Right lobe of liver (tissue), 6 donors: ENCODE measurements around the gene MNDA. TPM values are rescaled to one million over a fixed set of nuclear protein-coding genes. Genes with fewer than 3 reads are reported as not detected.

Experiments used
- ATAC-seq, 4 donors: fragments of 200-7000 bp; cut with Tn5 transposase; one replicate each; pipeline ENCODE4 v1.9.1; 2020; ENCODE audit warnings: mild to moderate bottlenecking in 4 of 4, moderate library complexity in 4 of 4
- DNase-seq, 3 donors: peaks; one replicate each; pipeline ENCODE4 v3.0.0-alpha.2; 2020
- H3K27ac ChIP-seq, 3 donors: fragments of 200-600 bp; one replicate each; pipeline ENCODE4 v1.8.0; 2022
- H3K27me3 ChIP-seq, 2 donors: fragments of 200-600 bp; one replicate each; pipeline ENCODE4 v1.8.0; 2022
- H3K36me3 ChIP-seq, 4 donors: fragments of 200-600 bp; sonication (generic) in 1 of 4; one replicate each; pipeline versions ENCODE4 v1.5.1 to v1.8.0; 2017 to 2022; ENCODE audit warnings: control low read depth in 1 of 4
- H3K4me1 ChIP-seq, 4 donors: fragments of 200-600 bp; sonication (generic) in 1 of 4; one replicate each; pipeline versions ENCODE4 v1.5.1 to v1.8.0; 2017 to 2022; ENCODE audit warnings: control low read depth in 1 of 4
- H3K4me3 ChIP-seq, 3 donors: fragments of 200-600 bp; one replicate each; pipeline ENCODE4 v1.8.0; 2022
- H3K9me3 ChIP-seq, 4 donors: fragments of 200-600 bp; sonication (generic) in 1 of 4; one replicate each; pipeline versions ENCODE4 v1.5.1 to v1.8.0; 2017 to 2022; ENCODE audit warnings: control low read depth in 1 of 4
- POLR2A ChIP-seq: fragments of 450-650 bp; IDR thresholded peaks from one replicate; pipeline ENCODE4 v1.6.1; 2017; ENCODE audit warnings: antibody characterized with exemption, mild to moderate bottlenecking
- WGBS: methylation state at CpG from one replicate; pipeline ENCODE4 v1.1.6; 2018; ENCODE audit warnings: low coverage, low lambda C conversion rate; ENCODE audit not compliant: insufficient coverage; ENCODE audit errors: missing lambda C conversion rate; 5-methylcytosine and 5-hydroxymethylcytosine counted together
- intact Hi-C, 2 donors: fragments of 100-400 bp; cut with DNase I; formaldehyde crosslinking; loops; one replicate each; pipeline versions ENCODE4 v1.11.2 to v1.14.1; 2022
- total RNA-seq, 6 experiments: library from RNA; depleted of rRNA in 2 of 6; stranded (reverse); fragments of >200 nt in 2 of 6; fragmentation: NEBNext Ultra II Directional in 3 of 6; extraction: Animal tissue kit (Norgen Biotek cat#: 25700) in 3 of 6; gene quantifications; one replicate each; pipeline versions ENCODE4 v1.1.0 to v1.2.4, GENCODE V29; 2016 to 2023
- TF ChIP-seq, protein P1 (sequence below), 4 donors: fragments of 200-600 bp in 3 of 4; fragments of 450-650 bp in 1 of 4; IDR thresholded peaks; one replicate each; pipeline versions ENCODE4 v1.5.1 to v1.8.0; 2016 to 2022; ENCODE audit warnings: antibody characterized with exemption in 4 of 4, mild to moderate bottlenecking in 2 of 4
- donor health status: DM: no; HTN: yes; CAD: no.
- donor health status: DM: no; HTN: no; CAD: no.
- donor health status: DM: no; HTN: no; CAD: no.
- donor health status: DM: no; HTN: yes; CAD: no.
- donor health status: DM: no; HTN: yes; CAD: no.

Gene MNDA
- total RNA-seq, 6 experiments from 2014 or later, result 1.5 to 6.6 (median 3.5) TPM

DNA sequence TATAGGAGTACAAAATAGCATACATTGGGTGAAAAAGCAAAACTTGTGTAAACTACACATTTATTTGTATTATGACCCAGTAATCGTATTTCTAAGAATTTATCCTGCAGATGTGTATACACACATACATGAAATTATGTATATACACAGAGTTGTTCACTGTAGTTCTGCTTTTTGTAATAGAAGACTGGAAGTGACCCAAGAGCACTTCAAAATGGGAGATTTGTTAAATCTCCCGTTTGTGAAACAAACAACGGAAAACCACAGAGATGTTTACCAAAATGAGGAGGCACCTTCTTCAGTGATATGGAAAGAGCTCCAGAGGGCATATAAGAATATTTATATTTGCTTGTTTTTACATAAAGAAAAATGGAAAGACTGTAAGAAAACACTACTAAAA, 18.0 kb upstream of the MNDA start:
- Histone ChIP-seq H3K27ac (no peak overlapping the region), H3K27me3 (no peaks in the 10 kb centered on the region), H3K4me3 (no peak overlapping the region), H3K36me3 (no peaks in the 10 kb centered on the region), H3K9me3 (no peaks in the 10 kb centered on the region), H3K4me1 (no peaks in the 10 kb centered on the region)
- WGBS, result 24% methylated on average over 3 of the region's 3 CpGs
- ATAC-seq (no peak), DNase-seq (no peak)
- TF ChIP-seq, protein P1, sequence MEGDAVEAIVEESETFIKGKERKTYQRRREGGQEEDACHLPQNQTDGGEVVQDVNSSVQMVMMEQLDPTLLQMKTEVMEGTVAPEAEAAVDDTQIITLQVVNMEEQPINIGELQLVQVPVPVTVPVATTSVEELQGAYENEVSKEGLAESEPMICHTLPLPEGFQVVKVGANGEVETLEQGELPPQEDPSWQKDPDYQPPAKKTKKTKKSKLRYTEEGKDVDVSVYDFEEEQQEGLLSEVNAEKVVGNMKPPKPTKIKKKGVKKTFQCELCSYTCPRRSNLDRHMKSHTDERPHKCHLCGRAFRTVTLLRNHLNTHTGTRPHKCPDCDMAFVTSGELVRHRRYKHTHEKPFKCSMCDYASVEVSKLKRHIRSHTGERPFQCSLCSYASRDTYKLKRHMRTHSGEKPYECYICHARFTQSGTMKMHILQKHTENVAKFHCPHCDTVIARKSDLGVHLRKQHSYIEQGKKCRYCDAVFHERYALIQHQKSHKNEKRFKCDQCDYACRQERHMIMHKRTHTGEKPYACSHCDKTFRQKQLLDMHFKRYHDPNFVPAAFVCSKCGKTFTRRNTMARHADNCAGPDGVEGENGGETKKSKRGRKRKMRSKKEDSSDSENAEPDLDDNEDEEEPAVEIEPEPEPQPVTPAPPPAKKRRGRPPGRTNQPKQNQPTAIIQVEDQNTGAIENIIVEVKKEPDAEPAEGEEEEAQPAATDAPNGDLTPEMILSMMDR (IDR thresholded peaks at IDR 0.05), result no peak
- TF ChIP-seq POLR2A, result no peak
- intact Hi-C loops, result no loop called here

DNA sequence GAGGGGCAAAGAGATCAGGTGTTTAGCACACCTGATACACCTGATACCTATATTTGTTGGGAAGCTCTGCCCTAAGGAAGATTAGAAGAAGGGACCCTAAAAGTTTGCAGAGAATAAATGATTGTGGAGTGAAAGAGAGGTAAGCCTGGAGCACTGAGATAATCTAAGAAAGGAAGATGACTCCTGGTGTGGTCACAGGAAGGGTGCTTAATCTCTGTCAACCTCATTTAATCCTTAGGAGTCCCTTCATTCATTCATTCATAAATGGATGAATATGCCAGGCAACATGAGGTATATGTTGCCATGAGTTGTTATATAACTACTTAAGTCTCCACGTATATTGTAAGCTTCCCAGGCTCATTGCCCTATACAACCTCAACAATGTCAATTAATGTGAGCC, 16.2 kb upstream of the MNDA start:
- WGBS, result 47% methylated on average over 1 of the region's 1 CpG
- no peak for DNase-seq

DNA sequence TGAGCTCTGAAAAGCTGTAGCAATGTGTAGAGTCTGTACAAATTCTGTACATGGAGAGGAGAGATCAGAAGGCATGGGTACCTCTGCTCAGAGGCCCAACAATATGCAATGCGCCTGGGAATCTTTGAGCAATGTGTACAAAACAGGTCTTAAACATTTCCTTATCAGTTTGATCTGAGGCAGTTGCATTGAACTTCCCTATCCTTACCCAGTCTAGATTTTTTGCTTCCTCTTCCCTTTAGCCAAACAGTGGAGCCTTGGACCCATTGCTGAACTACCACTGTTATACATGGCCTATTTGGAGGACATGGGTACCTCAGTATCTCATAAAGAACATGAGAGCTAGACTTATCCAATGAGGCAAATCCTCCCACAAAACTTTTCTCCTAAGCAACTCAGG, 12.6 kb upstream of the MNDA start:
- Histone ChIP-seq H3K4me3 (no peak overlapping the region), H3K9me3 (no peaks in the 10 kb centered on the region), H3K4me1 (no peaks in the 10 kb centered on the region), H3K27ac (no peak overlapping the region), H3K36me3 (no peaks in the 10 kb centered on the region), H3K27me3 (no peaks in the 10 kb centered on the region)
- WGBS, result 40% methylated on average over 1 of the region's 1 CpG
- TF ChIP-seq POLR2A, result no peak
- TF ChIP-seq, protein P1 (IDR thresholded peaks at IDR 0.05), result no peak
- DNase-seq, result no peak
- ATAC-seq, result peak in 3 of 4 donors; percentile 18 to 50 (median 28)
- intact Hi-C loops, result no loop called here

More for the DNA sequence above, 16.2 kb upstream of the MNDA start:
- no peaks in the 10 kb centered on the region for H3K36me3 ChIP-seq
- ATAC-seq, result no peak
- TF ChIP-seq, protein P1 (IDR thresholded peaks at IDR 0.05), result no peak
- TF ChIP-seq POLR2A, result no peak
- no peak overlapping the region for H3K27ac ChIP-seq
- intact Hi-C loops, result no loop called here
- no peaks in the 10 kb centered on the region for H3K27me3 ChIP-seq
- no peak overlapping the region for H3K4me3 ChIP-seq
- H3K9me3 ChIP-seq, result no peaks in the 10 kb centered on the region
- H3K4me1 ChIP-seq, result no peaks in the 10 kb centered on the region

DNA sequence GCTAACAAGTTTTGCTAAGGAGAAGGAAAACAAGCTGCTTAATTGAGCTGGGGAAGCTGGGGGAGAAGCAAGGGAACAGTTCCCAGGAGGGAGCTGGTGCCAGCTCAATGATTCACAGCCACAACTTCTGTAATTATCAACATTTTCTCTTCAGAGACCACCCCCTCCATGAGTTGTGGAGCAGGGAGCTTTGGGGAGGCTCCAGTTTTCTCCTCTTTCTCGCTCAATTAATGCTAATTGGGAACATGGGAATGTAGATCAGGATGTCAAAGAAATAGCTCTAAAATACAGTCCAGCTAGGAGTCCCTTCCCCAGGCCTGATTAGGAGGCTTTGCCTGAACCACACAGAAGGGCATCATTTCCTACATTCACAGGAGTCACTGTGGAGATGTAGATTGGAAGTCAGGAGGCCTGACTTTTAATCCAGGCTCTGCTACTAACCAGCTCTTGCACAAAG, 12.1 kb upstream of the MNDA start:
- H3K4me1 ChIP-seq, result no peaks in the 10 kb centered on the region
- H3K36me3 ChIP-seq, result no peaks in the 10 kb centered on the region
- ATAC-seq (peak in 3 of 4 donors; percentile 11 to 35 (median 13)), DNase-seq (no peak)
- no peak overlapping the region for H3K4me3 ChIP-seq
- intact Hi-C loops, result no loop called here
- H3K27ac ChIP-seq, result no peak overlapping the region
- TF ChIP-seq, protein P1 (IDR thresholded peaks at IDR 0.05), result no peak
- no peak for TF ChIP-seq POLR2A
- H3K9me3 ChIP-seq, result no peaks in the 10 kb centered on the region
- WGBS, result 38% methylated on average over 1 of the region's 1 CpG
- no peaks in the 10 kb centered on the region for H3K27me3 ChIP-seq
